Measurements from ENCODE around the gene CLCNKB. TPM values are rescaled to one million over a fixed set of nuclear protein-coding genes. Genes with fewer than 3 reads are reported as not detected.

The CLCNKB gene
- total RNA-seq, 1 experiment from 2014 or later, result not detected

GRCh38 chr1:16074217-16074616 is 30.6 kb downstream of the CLCNKB start:
- DNase-seq (ENCODE audit: low read depth), result no peak

- DNase-seq (ENCODE audit: low read depth), result peak; percentile 69
Measured at GRCh38 chr1:16075337-16076030, 31.9 kb downstream of the CLCNKB start.

GRCh38 chr1:16076031-16076864 is 32.7 kb downstream of the CLCNKB start:
- DNase-seq (ENCODE audit: low read depth), result peak; percentile 94

- peak; percentile 57 for DNase-seq (ENCODE audit: low read depth)
Measured at GRCh38 chr1:16076865-16077238, 33.3 kb downstream of the CLCNKB start.

- no peak for DNase-seq (ENCODE audit: low read depth)
Measured at GRCh38 chr1:16077406-16078245, 34.0 kb downstream of the CLCNKB start.

GRCh38 chr1:16078925-16079656 is 35.5 kb downstream of the CLCNKB start:
- peak; percentile 80 for DNase-seq (ENCODE audit: low read depth)

GRCh38 chr1:16080422-16081150 is 37.0 kb downstream of the CLCNKB start:
- no peak for DNase-seq (ENCODE audit: low read depth)

GRCh38 chr1:16081636-16082035 is 38.1 kb downstream of the CLCNKB start:
- DNase-seq (ENCODE audit: low read depth), result no peak

GRCh38 chr1:16082283-16083038 is 38.9 kb downstream of the CLCNKB start:
- peak; percentile 61 for DNase-seq (ENCODE audit: low read depth)

GRCh38 chr1:16083486-16083885 is 39.9 kb downstream of the CLCNKB start:
- DNase-seq (ENCODE audit: low read depth), result no peak

- DNase-seq (ENCODE audit: low read depth), result no peak
Measured at GRCh38 chr1:16085522-16085921, 41.9 kb downstream of the CLCNKB start.

GRCh38 chr1:16087733-16088132 is 44.2 kb downstream of the CLCNKB start:
- DNase-seq (ENCODE audit: low read depth), result no peak

- DNase-seq (ENCODE audit: low read depth), result no peak
Measured at GRCh38 chr1:16088351-16088911, 44.8 kb downstream of the CLCNKB start.

- peak; percentile 78 for DNase-seq (ENCODE audit: low read depth)
Measured at GRCh38 chr1:16088996-16089395, 45.4 kb downstream of the CLCNKB start.

- DNase-seq (ENCODE audit: low read depth), result no peak
Measured at GRCh38 chr1:16090076-16090826, 46.7 kb downstream of the CLCNKB start.

GRCh38 chr1:16091296-16091695 is 47.7 kb downstream of the CLCNKB start:
- no peak for DNase-seq (ENCODE audit: low read depth)

GRCh38 chr1:16092097-16092922 is 48.7 kb downstream of the CLCNKB start:
- no peak for DNase-seq (ENCODE audit: low read depth)
